HFFc6 (cell line): ENCODE results near the gene ATAD3B. TPM values are rescaled to one million over a fixed set of nuclear protein-coding genes. Genes with fewer than 3 reads are reported as not detected.
"Not testable (repeated sequence)": the region's sequence is repeated elsewhere in the genome, so short reads cannot be mapped to it uniquely, and the experiment has no call there.

Experiments used
- DNase-seq: peaks from one replicate; pipeline ENCODE4 v3.0.0-alpha.2; 2018
- H3K27ac Mint-ChIP-seq: 2 replicates; pipeline ENCODE4 v1.8.0; 2020; ENCODE audit warnings: mild to moderate bottlenecking, mixed read lengths
- H3K27me3 Mint-ChIP-seq: 2 replicates; pipeline ENCODE4 v1.8.0; 2021; ENCODE audit warnings: mild to moderate bottlenecking, moderate library complexity, mixed read lengths; ENCODE audit not compliant: insufficient read depth
- H3K36me3 Mint-ChIP-seq: 2 replicates; pipeline ENCODE4 v1.8.0; 2021; ENCODE audit warnings: low read depth, mixed read lengths
- H3K4me1 Mint-ChIP-seq: 2 replicates; pipeline ENCODE4 v1.8.0; 2020; ENCODE audit warnings: low read depth, mixed read lengths
- H3K4me3 Mint-ChIP-seq: 2 replicates; pipeline ENCODE4 v1.8.0; 2020; ENCODE audit warnings: mild to moderate bottlenecking, moderate library complexity, mixed read lengths
- H3K9me3 Mint-ChIP-seq: 2 replicates; pipeline ENCODE4 v1.8.0; 2020; ENCODE audit warnings: mild to moderate bottlenecking, mixed read lengths
- CTCF ChIP-seq: fragments of 200-600 bp; sonication (generic); IDR thresholded peaks from 2 replicates; pipeline ENCODE4 v1.5.0; 2021; ENCODE audit warnings: antibody characterized with exemption, mild to moderate bottlenecking
- total RNA-seq, 6 experiments: library from RNA; stranded (reverse); fragmentation: NEBNext Ultra II Directional; extraction: Animal tissue kit (Norgen Biotek cat#: 25700); gene quantifications; 2 replicates in 1 of 6; 3 replicates in 5 of 6; pipeline ENCODE4 v1.2.3, GENCODE V29; 2021

Gene ATAD3B
- total RNA-seq, 6 experiments from 2014 or later = 21.0 to 24.8 (median 23.0) TPM

DNA sequence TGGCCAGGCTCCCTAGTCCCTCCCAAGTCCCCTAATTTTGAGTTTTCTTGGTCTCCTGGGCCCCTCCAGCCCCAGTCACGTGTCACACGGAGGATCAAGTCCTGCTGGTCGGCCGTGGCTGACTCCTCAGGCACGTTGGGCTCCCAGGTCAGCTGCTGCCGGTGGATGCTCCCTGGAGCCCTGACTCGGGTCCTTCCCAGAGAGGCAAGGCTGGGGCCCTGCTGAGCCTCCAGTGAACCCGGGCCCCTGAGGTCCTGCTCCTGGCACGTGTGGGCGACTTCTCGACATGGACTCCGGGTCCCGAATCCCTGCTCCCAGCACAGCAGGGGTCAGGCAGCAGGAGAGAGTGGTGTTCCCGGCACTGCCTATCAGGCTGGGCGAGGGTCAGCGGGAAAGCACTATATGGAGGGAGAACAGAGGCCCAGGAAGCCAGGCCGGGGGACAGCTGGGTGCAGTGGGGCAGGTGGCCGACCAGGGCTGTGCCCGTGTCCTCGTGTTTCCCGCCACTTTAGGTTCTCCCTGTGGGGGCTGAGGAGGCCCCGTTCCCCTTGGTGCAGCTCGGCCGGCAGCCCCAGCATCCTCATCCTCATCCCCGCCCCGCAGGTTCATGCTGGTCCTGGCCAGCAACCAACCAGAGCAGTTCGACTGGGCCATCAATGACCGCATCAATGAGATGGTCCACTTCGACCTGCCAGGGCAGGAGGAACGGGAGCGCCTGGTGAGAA is 55.7 kb downstream of the ATAD3B start:
- Mint-ChIP-seq H3K36me3 (peaks cover 20% of the 10 kb centered on the region), H3K27ac (no peak overlapping the region), H3K4me3 (no peak overlapping the region), H3K27me3 (no peaks in the 10 kb centered on the region; the same call in 1 of the 2 replicates), H3K9me3 (peaks cover 18% of the 10 kb centered on the region), H3K4me1 (no peaks in the 10 kb centered on the region)
- no peak for DNase-seq
- no peak for TF ChIP-seq CTCF

- TF ChIP-seq CTCF = no peak
- Mint-ChIP-seq H3K9me3 (peaks cover 18% of the 10 kb centered on the region), H3K4me3 (no peak overlapping the region), H3K36me3 (peaks cover 22% of the 10 kb centered on the region), H3K27me3 (no peaks in the 10 kb centered on the region), H3K27ac (no peak overlapping the region), H3K4me1 (no peaks in the 10 kb centered on the region)
- DNase-seq = no peak
These were observed 57.0 kb downstream of the ATAD3B start for GRCh38 chr1:1528301-1529267.

DNA sequence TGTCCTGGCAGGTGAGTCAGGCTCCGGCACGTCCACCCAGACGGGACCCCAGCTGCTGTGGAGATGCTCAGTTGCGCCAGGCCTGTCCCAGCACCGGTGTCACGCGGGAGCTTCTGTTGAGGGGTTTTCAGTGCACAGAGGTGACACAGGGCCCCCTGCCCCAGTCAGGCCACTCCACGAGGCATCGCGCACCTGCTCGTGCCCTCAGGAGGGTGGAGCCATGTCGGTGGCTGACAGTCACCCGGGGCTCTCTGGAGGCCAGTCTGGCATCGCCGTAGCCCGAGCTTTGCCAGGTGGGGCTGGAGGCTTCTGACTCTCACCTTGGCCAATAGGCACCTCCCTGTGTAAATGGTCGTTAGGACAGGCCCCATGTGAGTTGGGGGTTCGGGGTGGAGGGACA is 57.8 kb downstream of the ATAD3B start:
- H3K9me3 Mint-ChIP-seq = peaks cover 18% of the 10 kb centered on the region
- H3K4me1 Mint-ChIP-seq = no peaks in the 10 kb centered on the region
- DNase-seq = no peak
- TF ChIP-seq CTCF = no peak
- H3K36me3 Mint-ChIP-seq = peaks cover 22% of the 10 kb centered on the region
- H3K4me3 Mint-ChIP-seq = no peak overlapping the region
- H3K27ac Mint-ChIP-seq = no peak overlapping the region
- no peaks in the 10 kb centered on the region for H3K27me3 Mint-ChIP-seq

GRCh38 chr1:1529936-1530335 is 58.4 kb downstream of the ATAD3B start:
- no peaks in the 10 kb centered on the region for H3K4me1 Mint-ChIP-seq
- H3K9me3 Mint-ChIP-seq = peaks cover 18% of the 10 kb centered on the region
- no peak for DNase-seq
- H3K27me3 Mint-ChIP-seq = no peaks in the 10 kb centered on the region
- no peak overlapping the region for H3K4me3 Mint-ChIP-seq
- no peak for TF ChIP-seq CTCF
- no peak overlapping the region for H3K27ac Mint-ChIP-seq
- H3K36me3 Mint-ChIP-seq = peaks cover 22% of the 10 kb centered on the region

GRCh38 chr1:1531947-1532346 is 60.4 kb downstream of the ATAD3B start:
- Mint-ChIP-seq H3K36me3 (peaks cover 22% of the 10 kb centered on the region), H3K9me3 (peaks cover 18% of the 10 kb centered on the region), H3K4me1 (no peaks in the 10 kb centered on the region), H3K4me3 (no peak overlapping the region), H3K27ac (no peak overlapping the region), H3K27me3 (peaks cover 8% of the 10 kb centered on the region; the same call in 1 of the 2 replicates)
- no peak for TF ChIP-seq CTCF
- no peak for DNase-seq

- H3K9me3 Mint-ChIP-seq = peaks cover 18% of the 10 kb centered on the region
- not testable (repeated sequence) for H3K27me3 Mint-ChIP-seq, H3K27ac Mint-ChIP-seq, H3K4me3 Mint-ChIP-seq, DNase-seq, H3K4me1 Mint-ChIP-seq
- peaks cover 22% of the 10 kb centered on the region for H3K36me3 Mint-ChIP-seq
These were observed 61.8 kb downstream of the ATAD3B start for GRCh38 chr1:1533176-1533893.

- H3K27ac Mint-ChIP-seq, H3K4me1 Mint-ChIP-seq: not testable (repeated sequence)
These were observed 62.3 kb downstream of the ATAD3B start for GRCh38 chr1:1533894-1534291.

More at GRCh38 chr1:1533894-1534291, 62.3 kb downstream of the ATAD3B start:
- not testable (repeated sequence) for DNase-seq, H3K4me3 Mint-ChIP-seq
- peaks cover 25% of the 10 kb centered on the region for H3K36me3 Mint-ChIP-seq
- peaks cover 18% of the 10 kb centered on the region for H3K9me3 Mint-ChIP-seq
- H3K27me3 Mint-ChIP-seq = peaks cover 10% of the 10 kb centered on the region; the same call in 1 of the 2 replicates
